ENCODE results near the gene SMYD3. TPM values are rescaled to one million over a fixed set of nuclear protein-coding genes. Genes with fewer than 3 reads are reported as not detected.

The SMYD3 gene
- total and polyA plus RNA-seq, 4 donors: 10.5 to 40.1 (median 32.5) TPM

- no peak for TF ChIP-seq CTCF (IDR thresholded peaks at IDR 0.05; ENCODE audit: control extremely low read depth, extremely low read depth)
- no peak overlapping the region for H3K9ac ChIP-seq (ENCODE audit: insufficient read depth in 1 of 2, low read length in 2 of 2)
- no peak for DNase-seq
- no peaks in the 10 kb centered on the region for H3K4me1 ChIP-seq (ENCODE audit: control insufficient read depth in 5 of 5, insufficient read depth in 5 of 5, low read length in 5 of 5)
- WGBS, 2 donors: 83 to 90% methylated on average over 4 of the region's 4 CpGs
- no peaks in the 10 kb centered on the region for H3K36me3 ChIP-seq (ENCODE audit: control insufficient read depth in 4 of 4, insufficient read depth in 4 of 4, low read length in 4 of 4)
- ATAC-seq (ENCODE audit: insufficient read depth, low FRiP score): no peak
- no peaks in the 10 kb centered on the region for H3K27me3 ChIP-seq (ENCODE audit: control insufficient read depth in 3 of 3, insufficient read depth in 3 of 3, low read length in 2 of 3)
- H3K4me3 ChIP-seq: no peak overlapping the region
- H3K27ac ChIP-seq (ENCODE audit: low read depth in 1 of 2, low read length in 1 of 2): no peak overlapping the region
- H3K9me3 ChIP-seq (ENCODE audit: control insufficient read depth in 4 of 4, insufficient read depth in 3 of 4, low read length in 3 of 4): peaks cover 0 to 3% (median under 1%) of the 10 kb centered on the region in 4 donors
Observed at GRCh38 chr1:245721488-245721887, 785.6 kb downstream of the SMYD3 start.

- H3K36me3 ChIP-seq (ENCODE audit: control insufficient read depth in 4 of 4, insufficient read depth in 4 of 4, low read length in 4 of 4): no peaks in the 10 kb centered on the region
- 95 to 96% methylated on average over 4 of the region's 4 CpGs for WGBS, 2 donors
- ATAC-seq (ENCODE audit: insufficient read depth, low FRiP score): no peak
- H3K4me3 ChIP-seq: no peak overlapping the region
- no peak overlapping the region for H3K27ac ChIP-seq (ENCODE audit: low read depth in 1 of 2, low read length in 1 of 2)
- no peak for DNase-seq
- no peak overlapping the region for H3K9ac ChIP-seq (ENCODE audit: insufficient read depth in 1 of 2, low read length in 2 of 2)
- no peaks in the 10 kb centered on the region for H3K4me1 ChIP-seq (ENCODE audit: control insufficient read depth in 5 of 5, insufficient read depth in 5 of 5, low read length in 5 of 5)
- H3K27me3 ChIP-seq (ENCODE audit: control insufficient read depth in 3 of 3, insufficient read depth in 3 of 3, low read length in 2 of 3): no peaks in the 10 kb centered on the region
- H3K9me3 ChIP-seq (ENCODE audit: control insufficient read depth in 4 of 4, insufficient read depth in 3 of 4, low read length in 3 of 4): no peaks in the 10 kb centered on the region
- TF ChIP-seq CTCF (IDR thresholded peaks at IDR 0.05; ENCODE audit: control extremely low read depth, extremely low read depth): no peak
Observed at GRCh38 chr1:245718951-245719350, 788.1 kb downstream of the SMYD3 start.

- Histone ChIP-seq H3K27me3 (ENCODE audit: control insufficient read depth in 3 of 3, insufficient read depth in 3 of 3, low read length in 2 of 3) (no peaks in the 10 kb centered on the region), H3K36me3 (ENCODE audit: control insufficient read depth in 4 of 4, insufficient read depth in 4 of 4, low read length in 4 of 4) (no peaks in the 10 kb centered on the region), H3K4me3 (no peak overlapping the region), H3K4me1 (ENCODE audit: control insufficient read depth in 5 of 5, insufficient read depth in 5 of 5, low read length in 5 of 5) (no peaks in the 10 kb centered on the region), H3K9me3 (ENCODE audit: control insufficient read depth in 4 of 4, insufficient read depth in 3 of 4, low read length in 3 of 4) (no peaks in the 10 kb centered on the region), H3K27ac (ENCODE audit: low read depth in 1 of 2, low read length in 1 of 2) (no peak overlapping the region), H3K9ac (ENCODE audit: insufficient read depth in 1 of 2, low read length in 2 of 2) (no peak overlapping the region)
- WGBS, 2 donors: 88 to 90% methylated on average over 3 of the region's 3 CpGs
- ATAC-seq (ENCODE audit: insufficient read depth, low FRiP score) (no peak), DNase-seq (no peak)
- TF ChIP-seq CTCF (IDR thresholded peaks at IDR 0.05; ENCODE audit: control extremely low read depth, extremely low read depth): no peak
Observed at GRCh38 chr1:245718123-245718522, 789.0 kb downstream of the SMYD3 start.

GRCh38 chr1:245717611-245718010, 789.5 kb downstream of the SMYD3 start:
- no peaks in the 10 kb centered on the region for H3K9me3 ChIP-seq (ENCODE audit: control insufficient read depth in 4 of 4, insufficient read depth in 3 of 4, low read length in 3 of 4)
- no peak overlapping the region for H3K9ac ChIP-seq (ENCODE audit: insufficient read depth in 1 of 2, low read length in 2 of 2)
- H3K27me3 ChIP-seq (ENCODE audit: control insufficient read depth in 3 of 3, insufficient read depth in 3 of 3, low read length in 2 of 3): no peaks in the 10 kb centered on the region
- H3K27ac ChIP-seq (ENCODE audit: low read depth in 1 of 2, low read length in 1 of 2): no peak overlapping the region
- DNase-seq: no peak
- H3K4me1 ChIP-seq (ENCODE audit: control insufficient read depth in 5 of 5, insufficient read depth in 5 of 5, low read length in 5 of 5): no peaks in the 10 kb centered on the region
- ATAC-seq (ENCODE audit: insufficient read depth, low FRiP score): no peak
- no peak for TF ChIP-seq CTCF (IDR thresholded peaks at IDR 0.05; ENCODE audit: control extremely low read depth, extremely low read depth)
- WGBS, 2 donors: 92 to 94% methylated on average over 3 of the region's 3 CpGs
- H3K4me3 ChIP-seq: no peak overlapping the region
- H3K36me3 ChIP-seq (ENCODE audit: control insufficient read depth in 4 of 4, insufficient read depth in 4 of 4, low read length in 4 of 4): no peaks in the 10 kb centered on the region
